ENCODE data around the gene WDR76. TPM values are rescaled to one million over a fixed set of nuclear protein-coding genes. Genes with fewer than 3 reads are reported as not detected.

The WDR76 gene
- total RNA-seq, 3 donors from 2014 or later, result 4.2 to 4.6 (median 4.5) TPM

DNA sequence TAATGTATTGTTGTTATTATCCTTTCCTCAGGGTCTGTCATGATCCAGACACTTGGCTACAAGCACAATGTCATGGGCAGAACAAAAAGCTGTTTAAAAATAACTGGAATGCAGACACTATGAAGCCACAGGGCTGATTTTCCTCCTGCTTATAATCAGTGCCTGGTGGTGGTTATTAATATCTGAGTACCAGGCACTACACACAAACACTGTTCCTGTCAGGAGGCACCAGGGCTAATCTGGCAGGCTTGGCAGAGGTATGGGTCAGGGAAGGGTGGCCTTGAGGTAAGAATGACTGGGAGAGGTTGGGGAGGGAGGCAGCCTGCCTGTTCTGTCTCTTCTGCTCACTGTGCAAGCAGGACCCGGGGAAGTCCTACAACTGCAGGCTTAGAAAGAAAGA is 67.2 kb downstream of the WDR76 start:
- Histone ChIP-seq H3K36me3 (no peaks in the 10 kb centered on the region), H3K27me3 (no peaks in the 10 kb centered on the region), H3K4me1 (no peaks in the 10 kb centered on the region), H3K9me3 (no peaks in the 10 kb centered on the region), H3K4me3 (no peak overlapping the region), H3K27ac (no peak overlapping the region)
- TF ChIP-seq POLR2AphosphoS5 (IDR thresholded peaks at IDR 0.05) (no peak), POLR2A (IDR thresholded peaks at IDR 0.05) (no peak)
- TF ChIP-seq, protein P1, sequence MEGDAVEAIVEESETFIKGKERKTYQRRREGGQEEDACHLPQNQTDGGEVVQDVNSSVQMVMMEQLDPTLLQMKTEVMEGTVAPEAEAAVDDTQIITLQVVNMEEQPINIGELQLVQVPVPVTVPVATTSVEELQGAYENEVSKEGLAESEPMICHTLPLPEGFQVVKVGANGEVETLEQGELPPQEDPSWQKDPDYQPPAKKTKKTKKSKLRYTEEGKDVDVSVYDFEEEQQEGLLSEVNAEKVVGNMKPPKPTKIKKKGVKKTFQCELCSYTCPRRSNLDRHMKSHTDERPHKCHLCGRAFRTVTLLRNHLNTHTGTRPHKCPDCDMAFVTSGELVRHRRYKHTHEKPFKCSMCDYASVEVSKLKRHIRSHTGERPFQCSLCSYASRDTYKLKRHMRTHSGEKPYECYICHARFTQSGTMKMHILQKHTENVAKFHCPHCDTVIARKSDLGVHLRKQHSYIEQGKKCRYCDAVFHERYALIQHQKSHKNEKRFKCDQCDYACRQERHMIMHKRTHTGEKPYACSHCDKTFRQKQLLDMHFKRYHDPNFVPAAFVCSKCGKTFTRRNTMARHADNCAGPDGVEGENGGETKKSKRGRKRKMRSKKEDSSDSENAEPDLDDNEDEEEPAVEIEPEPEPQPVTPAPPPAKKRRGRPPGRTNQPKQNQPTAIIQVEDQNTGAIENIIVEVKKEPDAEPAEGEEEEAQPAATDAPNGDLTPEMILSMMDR (IDR thresholded peaks at IDR 0.05), result no peak
- DNase-seq (ENCODE audit: low spot score in 2 of 2), result no peak
- intact Hi-C loops (cut with DNase I; ENCODE audit: low total_unique reads), result no loop called here

DNA sequence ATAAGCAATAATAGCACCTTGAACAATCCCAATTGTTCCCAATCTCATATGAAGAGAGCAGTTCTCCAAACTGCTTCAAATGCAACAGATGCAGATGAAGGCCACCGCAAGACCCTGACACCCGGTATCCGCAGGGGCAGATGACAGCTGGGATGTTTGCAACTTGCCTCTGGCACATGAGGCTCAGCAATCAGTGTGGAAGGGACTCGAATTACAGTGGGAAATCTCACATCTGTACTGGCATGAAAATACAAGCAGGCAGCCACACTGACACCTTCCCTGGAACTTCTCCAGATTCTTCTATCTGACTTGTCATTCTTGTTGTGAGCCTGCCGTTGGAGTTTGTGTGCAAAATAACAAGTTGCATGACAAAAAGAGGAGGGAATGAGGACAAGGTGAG is 68.8 kb downstream of the WDR76 start:
- intact Hi-C loops (cut with DNase I; ENCODE audit: low total_unique reads), result no loop called here
- no peak for TF ChIP-seq POLR2AphosphoS5 (IDR thresholded peaks at IDR 0.05)
- TF ChIP-seq, protein P1 (IDR thresholded peaks at IDR 0.05), result no peak
- no peak for TF ChIP-seq POLR2A (IDR thresholded peaks at IDR 0.05)
- no peak for DNase-seq (ENCODE audit: low spot score in 2 of 2)
- no peaks in the 10 kb centered on the region for H3K36me3 ChIP-seq
- H3K4me1 ChIP-seq, result no peaks in the 10 kb centered on the region
- no peak overlapping the region for H3K27ac ChIP-seq
- no peak overlapping the region for H3K4me3 ChIP-seq
- H3K9me3 ChIP-seq, result no peaks in the 10 kb centered on the region
- H3K27me3 ChIP-seq, result no peaks in the 10 kb centered on the region

GRCh38 chr15:43896543-43896942 is 69.7 kb downstream of the WDR76 start:
- intact Hi-C loops (cut with DNase I; ENCODE audit: low total_unique reads), result no loop called here
- Histone ChIP-seq H3K4me3 (no peak overlapping the region), H3K36me3 (no peaks in the 10 kb centered on the region), H3K27ac (no peak overlapping the region), H3K9me3 (no peaks in the 10 kb centered on the region), H3K27me3 (no peaks in the 10 kb centered on the region), H3K4me1 (no peaks in the 10 kb centered on the region)
- DNase-seq (ENCODE audit: low spot score in 2 of 2), result no peak
- TF ChIP-seq, protein P1 (IDR thresholded peaks at IDR 0.05), result no peak
- TF ChIP-seq POLR2A (IDR thresholded peaks at IDR 0.05), result no peak
- no peak for TF ChIP-seq POLR2AphosphoS5 (IDR thresholded peaks at IDR 0.05)

GRCh38 chr15:43898891-43899290 is 72.1 kb downstream of the WDR76 start:
- no peak for TF ChIP-seq POLR2A (IDR thresholded peaks at IDR 0.05)
- no peak for TF ChIP-seq POLR2AphosphoS5 (IDR thresholded peaks at IDR 0.05)
- TF ChIP-seq, protein P1 (IDR thresholded peaks at IDR 0.05), result no peak
- no peak for DNase-seq (ENCODE audit: low spot score in 2 of 2)
- Histone ChIP-seq H3K4me3 (no peak overlapping the region), H3K4me1 (no peaks in the 10 kb centered on the region), H3K36me3 (no peaks in the 10 kb centered on the region), H3K27me3 (no peaks in the 10 kb centered on the region), H3K9me3 (no peaks in the 10 kb centered on the region), H3K27ac (no peak overlapping the region)
- intact Hi-C loops (cut with DNase I; ENCODE audit: low total_unique reads), result no loop called here

GRCh38 chr15:43899928-43900327 is 73.1 kb downstream of the WDR76 start:
- intact Hi-C loops (cut with DNase I; ENCODE audit: low total_unique reads), result no loop called here
- no peak overlapping the region for H3K27ac ChIP-seq
- H3K9me3 ChIP-seq, result no peaks in the 10 kb centered on the region
- DNase-seq (ENCODE audit: low spot score in 2 of 2), result no peak
- no peaks in the 10 kb centered on the region for H3K27me3 ChIP-seq
- no peak overlapping the region for H3K4me3 ChIP-seq
- no peak for TF ChIP-seq POLR2AphosphoS5 (IDR thresholded peaks at IDR 0.05)
- TF ChIP-seq, protein P1 (IDR thresholded peaks at IDR 0.05), result no peak
- no peak for TF ChIP-seq POLR2A (IDR thresholded peaks at IDR 0.05)
- no peaks in the 10 kb centered on the region for H3K4me1 ChIP-seq
- no peaks in the 10 kb centered on the region for H3K36me3 ChIP-seq
